ENCODE data around the gene CCDC38. TPM values are rescaled to one million over a fixed set of nuclear protein-coding genes. Genes with fewer than 3 reads are reported as not detected.
"Not testable (repeated sequence)": the region's sequence is repeated elsewhere in the genome, so short reads cannot be mapped to it uniquely, and the experiment has no call there.

CCDC38 gene
- total RNA-seq, 1 donor from 2014 or later: 0.13 TPM

DNA sequence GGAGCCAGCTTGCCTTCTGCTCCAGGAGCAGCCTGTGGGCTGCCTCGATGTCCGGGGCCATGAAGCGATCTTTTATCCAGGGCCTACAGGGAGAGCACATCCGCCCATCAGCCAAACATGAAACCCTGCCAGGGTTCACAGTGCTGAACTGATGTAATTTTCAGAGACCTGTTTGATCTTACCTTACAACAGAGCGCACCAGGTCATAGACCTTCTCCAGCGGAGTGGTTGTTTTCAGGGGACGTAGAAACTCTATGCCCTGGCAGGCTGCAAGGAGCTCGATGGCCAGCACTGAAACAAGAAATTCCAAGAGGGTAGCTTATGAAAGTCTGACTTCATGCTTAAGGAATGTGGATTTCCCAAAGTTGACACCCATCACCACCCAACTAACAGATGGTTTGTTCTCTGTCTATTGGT lies 34.0 kb upstream of the CCDC38 start:
- no peaks in the 10 kb centered on the region for H3K36me3 Mint-ChIP-seq
- no peaks in the 10 kb centered on the region for H3K9me3 Mint-ChIP-seq

DNA sequence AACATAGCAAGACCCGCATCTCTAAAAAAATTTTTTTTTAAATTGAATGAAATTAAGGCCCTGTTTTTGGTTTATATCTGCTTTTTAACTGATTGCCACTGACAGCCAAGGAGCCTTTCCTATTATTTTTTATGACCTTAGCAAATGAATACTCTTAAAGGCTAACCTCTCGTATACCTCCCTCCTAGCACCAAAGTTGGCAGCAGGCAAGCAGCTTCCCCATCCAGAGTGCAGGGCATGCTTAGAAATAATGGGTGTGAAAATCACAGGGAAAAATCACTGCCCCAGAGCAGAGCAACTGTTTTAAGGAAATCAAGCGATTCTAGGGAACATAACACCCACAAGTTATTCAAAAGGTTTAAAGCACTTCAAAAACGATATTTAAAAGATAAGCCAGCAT lies 33.1 kb upstream of the CCDC38 start:
- Mint-ChIP-seq H3K4me3 (no peak overlapping the region), H3K36me3 (no peaks in the 10 kb centered on the region), H3K4me1 (peaks cover 7% of the 10 kb centered on the region), H3K9me3 (no peaks in the 10 kb centered on the region), H3K27ac (no peak overlapping the region), H3K27me3 (ENCODE audit: low read depth) (no peaks in the 10 kb centered on the region)
- DNase-seq (ENCODE audit: low spot score in 2 of 2, unreplicated experiment in 2 of 2): no peak
- TF ChIP-seq, protein P1, sequence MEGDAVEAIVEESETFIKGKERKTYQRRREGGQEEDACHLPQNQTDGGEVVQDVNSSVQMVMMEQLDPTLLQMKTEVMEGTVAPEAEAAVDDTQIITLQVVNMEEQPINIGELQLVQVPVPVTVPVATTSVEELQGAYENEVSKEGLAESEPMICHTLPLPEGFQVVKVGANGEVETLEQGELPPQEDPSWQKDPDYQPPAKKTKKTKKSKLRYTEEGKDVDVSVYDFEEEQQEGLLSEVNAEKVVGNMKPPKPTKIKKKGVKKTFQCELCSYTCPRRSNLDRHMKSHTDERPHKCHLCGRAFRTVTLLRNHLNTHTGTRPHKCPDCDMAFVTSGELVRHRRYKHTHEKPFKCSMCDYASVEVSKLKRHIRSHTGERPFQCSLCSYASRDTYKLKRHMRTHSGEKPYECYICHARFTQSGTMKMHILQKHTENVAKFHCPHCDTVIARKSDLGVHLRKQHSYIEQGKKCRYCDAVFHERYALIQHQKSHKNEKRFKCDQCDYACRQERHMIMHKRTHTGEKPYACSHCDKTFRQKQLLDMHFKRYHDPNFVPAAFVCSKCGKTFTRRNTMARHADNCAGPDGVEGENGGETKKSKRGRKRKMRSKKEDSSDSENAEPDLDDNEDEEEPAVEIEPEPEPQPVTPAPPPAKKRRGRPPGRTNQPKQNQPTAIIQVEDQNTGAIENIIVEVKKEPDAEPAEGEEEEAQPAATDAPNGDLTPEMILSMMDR (IDR thresholded peaks at IDR 0.05; ENCODE audit: unreplicated experiment): no peak

More for the DNA sequence above, 34.0 kb upstream of the CCDC38 start:
- TF ChIP-seq, protein P1 (IDR thresholded peaks at IDR 0.05; ENCODE audit: unreplicated experiment): no peak
- no peak for DNase-seq (ENCODE audit: low spot score in 2 of 2, unreplicated experiment in 2 of 2)
- Mint-ChIP-seq H3K4me3 (no peak overlapping the region), H3K4me1 (no peaks in the 10 kb centered on the region), H3K27me3 (ENCODE audit: low read depth) (peaks cover 1% of the 10 kb centered on the region), H3K27ac (no peak overlapping the region)

DNA sequence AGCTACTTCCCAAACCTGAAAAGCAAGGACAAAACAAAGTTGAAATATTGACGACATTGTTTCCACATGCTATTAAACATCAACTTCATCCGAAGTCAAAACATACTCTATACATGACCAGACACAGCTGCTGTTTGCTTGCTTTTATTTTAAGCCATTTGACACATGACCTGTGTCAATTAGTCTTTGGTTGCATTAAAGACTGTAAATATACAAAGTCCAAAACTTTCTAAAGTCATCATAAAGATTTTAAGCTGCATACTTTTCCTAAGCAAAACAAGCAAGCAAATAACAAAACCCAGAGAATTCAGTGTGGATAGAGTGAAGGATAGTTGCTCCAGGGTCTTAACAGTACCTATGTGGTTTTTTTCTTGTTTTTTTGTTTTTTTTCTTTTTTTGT lies 31.9 kb upstream of the CCDC38 start:
- H3K27ac Mint-ChIP-seq: no peak overlapping the region
- TF ChIP-seq, protein P1 (IDR thresholded peaks at IDR 0.05; ENCODE audit: unreplicated experiment): no peak
- no peaks in the 10 kb centered on the region for H3K27me3 Mint-ChIP-seq (ENCODE audit: low read depth)
- no peak for DNase-seq (ENCODE audit: low spot score in 2 of 2, unreplicated experiment in 2 of 2)
- H3K4me3 Mint-ChIP-seq: no peak overlapping the region
- H3K36me3 Mint-ChIP-seq: no peaks in the 10 kb centered on the region
- H3K4me1 Mint-ChIP-seq: peaks cover 7% of the 10 kb centered on the region
- H3K9me3 Mint-ChIP-seq: no peaks in the 10 kb centered on the region

DNA sequence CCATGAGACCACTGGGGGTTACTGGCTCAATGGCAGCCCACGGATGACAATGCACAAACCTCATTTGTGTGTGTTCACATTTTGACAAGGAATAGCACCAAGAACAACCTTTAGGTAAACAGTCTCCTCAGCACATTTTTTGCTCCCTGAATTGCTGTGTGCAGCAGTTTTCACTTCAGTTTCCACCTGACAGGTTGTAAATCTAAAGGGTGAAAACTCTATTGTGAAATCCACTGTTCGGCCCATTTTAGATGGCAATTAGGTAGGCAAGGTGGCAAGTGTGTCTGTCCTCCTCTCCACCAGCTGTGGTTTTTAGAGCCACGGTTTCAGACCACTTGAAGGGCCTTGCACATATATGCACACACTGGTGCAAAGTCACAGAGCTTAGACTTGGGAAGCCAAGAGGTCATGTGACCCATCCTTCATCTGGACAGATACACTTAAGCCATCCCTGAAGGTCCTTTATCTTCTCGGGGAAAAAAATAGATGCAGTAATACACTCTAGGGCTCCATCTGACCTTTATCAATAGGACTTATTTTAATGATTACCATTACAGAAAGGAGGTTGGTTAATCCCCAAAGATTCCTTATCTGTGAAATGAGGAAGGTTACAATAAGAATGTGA lies 30.5 kb upstream of the CCDC38 start:
- no peaks in the 10 kb centered on the region for H3K36me3 Mint-ChIP-seq
- DNase-seq (ENCODE audit: low spot score in 2 of 2, unreplicated experiment in 2 of 2): no peak
- H3K9me3 Mint-ChIP-seq: no peaks in the 10 kb centered on the region
- no peaks in the 10 kb centered on the region for H3K27me3 Mint-ChIP-seq (ENCODE audit: low read depth)
- TF ChIP-seq, protein P1 (IDR thresholded peaks at IDR 0.05; ENCODE audit: unreplicated experiment): no peak
- H3K4me3 Mint-ChIP-seq: no peak overlapping the region
- no peak overlapping the region for H3K27ac Mint-ChIP-seq
- H3K4me1 Mint-ChIP-seq: peaks cover 7% of the 10 kb centered on the region

DNA sequence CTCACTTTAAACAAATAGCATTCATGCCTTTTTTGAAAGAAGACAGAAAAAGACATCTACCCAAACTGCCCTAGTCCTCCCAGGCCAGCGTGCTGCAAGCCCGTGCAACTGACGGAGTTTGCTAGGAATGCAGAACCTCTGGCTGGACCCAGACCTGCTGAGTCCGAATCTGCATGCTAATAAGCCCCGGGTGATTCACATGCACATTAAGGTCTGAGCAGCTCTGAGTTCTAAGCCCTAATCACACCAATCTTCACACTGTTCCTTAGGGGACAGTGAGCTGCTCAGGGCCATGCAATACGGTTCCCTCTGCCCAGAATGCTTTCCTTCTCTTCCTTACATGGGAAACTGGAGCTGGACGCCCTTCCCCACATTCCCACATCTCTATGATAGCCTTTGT lies 28.5 kb upstream of the CCDC38 start:
- no peak overlapping the region for H3K27ac Mint-ChIP-seq
- H3K4me1 Mint-ChIP-seq: peaks cover 11% of the 10 kb centered on the region
- H3K9me3 Mint-ChIP-seq: no peaks in the 10 kb centered on the region
- H3K27me3 Mint-ChIP-seq (ENCODE audit: low read depth): no peaks in the 10 kb centered on the region
- no peaks in the 10 kb centered on the region for H3K36me3 Mint-ChIP-seq
- H3K4me3 Mint-ChIP-seq: no peak overlapping the region
- TF ChIP-seq, protein P1 (IDR thresholded peaks at IDR 0.05; ENCODE audit: unreplicated experiment): no peak
- no peak for DNase-seq (ENCODE audit: low spot score in 2 of 2, unreplicated experiment in 2 of 2)

DNA sequence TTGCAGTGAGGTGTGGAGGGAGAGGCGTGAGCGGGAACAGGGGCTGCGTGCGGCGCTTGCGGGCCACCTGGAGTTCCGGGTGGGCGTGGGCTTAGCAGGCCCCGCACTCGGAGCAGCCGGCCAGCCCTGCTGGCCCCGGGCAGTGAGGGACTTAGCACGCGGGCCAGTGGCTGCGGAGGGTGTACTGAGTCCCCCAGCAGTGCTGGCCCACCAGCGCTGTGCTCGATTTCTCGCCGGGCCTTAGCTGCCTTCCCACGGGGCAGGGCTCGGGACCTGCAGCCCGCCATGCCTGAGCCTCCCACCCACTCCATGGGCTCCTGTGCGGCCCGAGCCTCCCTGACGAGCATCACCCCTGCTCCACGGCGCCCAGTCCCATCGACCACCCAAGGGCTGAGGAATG lies 26.7 kb upstream of the CCDC38 start:
- not testable (repeated sequence) for H3K27ac Mint-ChIP-seq; H3K9me3 Mint-ChIP-seq; DNase-seq (ENCODE audit: low spot score in 2 of 2, unreplicated experiment in 2 of 2); H3K36me3 Mint-ChIP-seq; H3K4me3 Mint-ChIP-seq; H3K27me3 Mint-ChIP-seq (ENCODE audit: low read depth)
- peaks cover 11% of the 10 kb centered on the region for H3K4me1 Mint-ChIP-seq
